Mesothelial cell of epicardium (in vitro differentiated cells): Measurements from ENCODE around the gene ORC5. TPM values are rescaled to one million over a fixed set of nuclear protein-coding genes. Genes with fewer than 3 reads are reported as not detected.

Source experiments
- DNase-seq, 2 experiments: peaks; one replicate each; pipeline ENCODE4 v3.0.0; 2021; ENCODE audit warnings: low spot score in 2 of 2; ENCODE audit not compliant: unreplicated experiment in 2 of 2
- H3K27ac Mint-ChIP-seq: 2 replicates; pipeline ENCODE4 v1.8.0; 2021; ENCODE audit warnings: mixed read lengths
- H3K27me3 Mint-ChIP-seq: 2 replicates; pipeline ENCODE4 v1.8.0; 2021; ENCODE audit warnings: low read depth, mixed read lengths
- H3K36me3 Mint-ChIP-seq: 2 replicates; pipeline ENCODE4 v1.8.0; 2021; ENCODE audit warnings: mixed read lengths
- H3K4me1 Mint-ChIP-seq: 2 replicates; pipeline ENCODE4 v1.8.0; 2021; ENCODE audit warnings: mixed read lengths
- H3K4me3 Mint-ChIP-seq: 2 replicates; pipeline ENCODE4 v1.8.0; 2021; ENCODE audit warnings: mild to moderate bottlenecking, moderate library complexity, mixed read lengths
- H3K9me3 Mint-ChIP-seq: 2 replicates; pipeline ENCODE4 v1.8.0; 2021; ENCODE audit warnings: mixed read lengths
- total RNA-seq: library from RNA; stranded (reverse); gene quantifications from 3 replicates; pipeline ENCODE4 v1.2.1, GENCODE V29; 2021
- TF ChIP-seq, protein P1 (sequence below): fragments of 200-600 bp; sonication (generic); IDR thresholded peaks from one replicate; pipeline ENCODE4 v1.5.0; 2021; ENCODE audit warnings: antibody characterized with exemption; ENCODE audit not compliant: unreplicated experiment

ORC5 gene
- total RNA-seq, 1 donor from 2014 or later, result 24.8 TPM

DNA sequence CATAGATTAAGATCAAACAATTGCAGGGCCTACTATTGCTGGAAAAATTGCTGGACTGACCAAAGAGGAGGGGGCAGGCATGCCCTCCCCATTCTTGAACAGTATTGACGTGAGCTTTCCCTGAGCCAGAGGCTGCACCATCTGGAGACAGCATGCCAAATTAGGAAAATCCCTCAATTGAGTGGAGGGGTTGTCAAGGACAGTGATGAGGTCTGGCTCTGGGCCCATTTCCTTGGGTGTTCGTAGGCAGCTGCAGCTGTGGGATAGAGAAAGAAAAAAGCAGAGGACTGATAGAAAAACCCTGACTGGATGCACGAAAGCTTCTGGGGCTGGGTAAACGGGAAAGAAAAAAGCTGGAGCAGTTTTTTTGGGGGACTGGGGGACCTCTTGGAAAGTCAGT lies 22.8 kb upstream of the ORC5 start:
- TF ChIP-seq, protein P1, sequence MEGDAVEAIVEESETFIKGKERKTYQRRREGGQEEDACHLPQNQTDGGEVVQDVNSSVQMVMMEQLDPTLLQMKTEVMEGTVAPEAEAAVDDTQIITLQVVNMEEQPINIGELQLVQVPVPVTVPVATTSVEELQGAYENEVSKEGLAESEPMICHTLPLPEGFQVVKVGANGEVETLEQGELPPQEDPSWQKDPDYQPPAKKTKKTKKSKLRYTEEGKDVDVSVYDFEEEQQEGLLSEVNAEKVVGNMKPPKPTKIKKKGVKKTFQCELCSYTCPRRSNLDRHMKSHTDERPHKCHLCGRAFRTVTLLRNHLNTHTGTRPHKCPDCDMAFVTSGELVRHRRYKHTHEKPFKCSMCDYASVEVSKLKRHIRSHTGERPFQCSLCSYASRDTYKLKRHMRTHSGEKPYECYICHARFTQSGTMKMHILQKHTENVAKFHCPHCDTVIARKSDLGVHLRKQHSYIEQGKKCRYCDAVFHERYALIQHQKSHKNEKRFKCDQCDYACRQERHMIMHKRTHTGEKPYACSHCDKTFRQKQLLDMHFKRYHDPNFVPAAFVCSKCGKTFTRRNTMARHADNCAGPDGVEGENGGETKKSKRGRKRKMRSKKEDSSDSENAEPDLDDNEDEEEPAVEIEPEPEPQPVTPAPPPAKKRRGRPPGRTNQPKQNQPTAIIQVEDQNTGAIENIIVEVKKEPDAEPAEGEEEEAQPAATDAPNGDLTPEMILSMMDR, result no peak
- H3K27me3 Mint-ChIP-seq, result peaks cover 31% of the 10 kb centered on the region
- H3K27ac Mint-ChIP-seq, result no peak overlapping the region
- no peaks in the 10 kb centered on the region for H3K9me3 Mint-ChIP-seq
- H3K4me1 Mint-ChIP-seq, result peaks cover 6% of the 10 kb centered on the region
- H3K36me3 Mint-ChIP-seq, result no peaks in the 10 kb centered on the region
- DNase-seq, result no peak
- H3K4me3 Mint-ChIP-seq, result no peak overlapping the region

DNA sequence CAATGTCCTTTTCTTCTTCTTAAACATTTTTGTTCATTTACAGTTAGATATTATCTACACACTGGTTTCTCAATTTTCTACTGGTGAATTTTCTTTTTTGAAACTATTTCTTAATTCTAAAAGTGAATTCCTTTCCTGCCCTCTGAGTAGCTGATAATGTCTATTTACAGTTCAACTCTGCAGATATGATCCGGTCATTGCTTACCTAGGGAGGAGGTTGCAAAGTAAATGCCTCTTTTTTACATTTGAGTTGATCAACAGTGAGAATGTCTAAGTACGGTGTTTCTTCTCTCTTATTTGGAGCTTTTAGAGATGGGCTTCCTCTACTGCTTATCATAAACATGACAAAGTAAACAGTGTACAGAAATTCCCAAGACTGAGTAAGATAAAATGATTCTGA lies 20.6 kb upstream of the ORC5 start:
- no peak for DNase-seq
- TF ChIP-seq, protein P1, result no peak
- Mint-ChIP-seq H3K27ac (no peak overlapping the region), H3K4me1 (peaks cover 6% of the 10 kb centered on the region), H3K36me3 (no peaks in the 10 kb centered on the region), H3K4me3 (no peak overlapping the region), H3K27me3 (peaks cover 27% of the 10 kb centered on the region), H3K9me3 (no peaks in the 10 kb centered on the region)

DNA sequence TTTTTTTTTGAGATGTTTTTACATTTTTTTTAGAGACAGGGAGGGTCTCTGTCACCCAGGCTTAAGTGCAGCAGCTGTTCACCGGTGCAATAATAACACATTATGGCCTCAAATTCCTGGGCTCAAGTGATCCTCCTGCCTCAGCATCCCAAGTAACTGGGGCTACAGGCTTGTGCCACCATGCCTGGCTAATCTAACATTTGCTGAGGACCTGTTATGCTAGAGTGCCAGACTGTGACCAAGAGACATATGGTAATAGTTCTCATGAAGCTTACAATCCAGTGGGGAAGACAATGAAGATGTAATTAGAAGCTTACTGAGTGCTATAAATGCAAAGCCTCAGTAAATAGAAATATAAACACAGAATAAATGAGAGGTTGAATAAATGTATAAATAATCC lies 17.6 kb upstream of the ORC5 start:
- Mint-ChIP-seq H3K4me3 (no peak overlapping the region), H3K36me3 (no peaks in the 10 kb centered on the region), H3K27me3 (peaks cover 8% of the 10 kb centered on the region), H3K9me3 (peaks cover 12% of the 10 kb centered on the region), H3K27ac (no peak overlapping the region), H3K4me1 (peaks cover under 1% of the 10 kb centered on the region)
- no peak for DNase-seq
- TF ChIP-seq, protein P1, result no peak

DNA sequence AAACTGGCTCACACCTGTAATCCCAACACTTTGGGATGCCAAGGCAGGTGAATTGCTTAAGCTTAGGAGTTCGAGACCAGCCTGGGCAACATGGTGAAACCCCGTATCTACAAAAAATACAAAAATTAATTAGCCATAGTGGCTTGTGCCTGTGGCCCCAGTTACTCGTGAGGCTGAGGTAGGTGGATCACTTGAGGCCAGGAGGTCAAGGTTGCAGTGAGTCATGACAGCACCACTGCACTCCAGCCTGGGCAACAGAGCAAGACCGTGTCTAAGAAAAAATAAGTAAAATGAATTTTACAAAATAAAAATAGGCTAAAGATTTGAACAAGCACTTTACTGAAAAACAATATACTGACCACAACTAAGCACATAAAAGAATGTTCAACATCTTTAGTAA lies 9.8 kb upstream of the ORC5 start:
- DNase-seq, result no peak
- TF ChIP-seq, protein P1, result no peak
- H3K9me3 Mint-ChIP-seq, result peaks cover 24% of the 10 kb centered on the region
- H3K36me3 Mint-ChIP-seq, result no peaks in the 10 kb centered on the region
- no peak overlapping the region for H3K4me3 Mint-ChIP-seq
- peaks cover 2% of the 10 kb centered on the region for H3K27me3 Mint-ChIP-seq
- no peak overlapping the region for H3K27ac Mint-ChIP-seq
- no peaks in the 10 kb centered on the region for H3K4me1 Mint-ChIP-seq

DNA sequence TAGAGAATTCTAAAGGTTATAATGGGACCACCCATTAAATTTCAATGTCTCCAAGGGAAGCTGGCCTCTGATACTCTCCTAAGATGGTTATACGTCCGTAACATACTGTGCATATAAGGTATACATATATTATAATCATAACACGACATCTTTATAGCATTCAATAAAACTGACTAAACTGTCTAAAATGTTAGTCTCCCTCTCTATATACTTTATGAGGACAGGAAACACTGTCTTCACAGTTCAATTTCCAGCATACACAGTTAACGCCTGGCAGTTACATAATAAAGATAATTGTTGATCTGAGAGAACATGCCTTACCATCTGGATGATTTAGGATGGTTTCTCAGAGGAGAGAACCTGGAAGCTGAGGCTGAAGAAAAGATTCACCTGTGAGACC lies 1.2 kb upstream of the ORC5 start:
- DNase-seq, result no peak
- H3K36me3 Mint-ChIP-seq, result no peaks in the 10 kb centered on the region
- peaks cover 21% of the 10 kb centered on the region for H3K4me1 Mint-ChIP-seq
- H3K27me3 Mint-ChIP-seq, result peaks cover 12% of the 10 kb centered on the region
- TF ChIP-seq, protein P1, result no peak
- H3K27ac Mint-ChIP-seq, result no peak overlapping the region
- peak overlapping the region; percentile 92 for H3K4me3 Mint-ChIP-seq
- peaks cover 25% of the 10 kb centered on the region for H3K9me3 Mint-ChIP-seq

DNA sequence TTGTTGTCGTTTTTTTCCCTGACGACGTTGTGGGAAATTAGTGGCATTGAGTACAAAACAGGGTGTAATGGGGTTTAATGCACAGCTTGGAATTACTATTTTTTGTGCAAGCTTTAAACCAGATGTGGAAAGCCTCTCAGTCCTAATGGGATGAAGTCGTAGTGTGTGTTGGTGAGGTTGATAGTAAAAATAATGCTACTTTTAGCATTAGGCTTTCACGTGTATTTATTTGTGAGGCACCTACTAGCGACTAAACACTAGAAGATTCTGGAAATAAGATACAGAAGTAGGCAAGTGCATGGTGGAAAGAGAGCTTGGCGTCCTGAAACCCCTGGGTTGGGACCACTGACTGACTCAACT lies 588 bp upstream of the ORC5 start:
- peak overlapping the region; percentile 92 for H3K4me3 Mint-ChIP-seq

More for the DNA sequence above, 588 bp upstream of the ORC5 start:
- H3K27me3 Mint-ChIP-seq, result peaks cover 12% of the 10 kb centered on the region
- H3K27ac Mint-ChIP-seq, result peak overlapping the region; percentile 96
- H3K9me3 Mint-ChIP-seq, result peaks cover 25% of the 10 kb centered on the region
- H3K4me1 Mint-ChIP-seq, result peaks cover 21% of the 10 kb centered on the region
- TF ChIP-seq, protein P1, result no peak
- no peaks in the 10 kb centered on the region for H3K36me3 Mint-ChIP-seq
- no peak for DNase-seq
